Mucosa of stomach (tissue), 1 donor: ENCODE measurements around the gene KRTAP5-8.
"Not testable (repeated sequence)": the region's sequence is repeated elsewhere in the genome, so short reads cannot be mapped to it uniquely, and the experiment has no call there.

ENCODE experiments used
- H3K27me3 ChIP-seq: one replicate; pipeline ENCODE4 v1.7.0; 2013; ENCODE audit warnings: mild to moderate bottlenecking, low read length; ENCODE audit not compliant: control insufficient read depth, insufficient read depth
- H3K36me3 ChIP-seq: one replicate; pipeline ENCODE4 v1.7.0; 2013; ENCODE audit warnings: low read length; ENCODE audit not compliant: control insufficient read depth, insufficient read depth
- H3K4me1 ChIP-seq: one replicate; pipeline ENCODE4 v1.7.0; 2013; ENCODE audit warnings: mild to moderate bottlenecking, low read length; ENCODE audit not compliant: control insufficient read depth, insufficient read depth
- H3K4me3 ChIP-seq: one replicate; pipeline ENCODE4 v1.7.0; 2013; ENCODE audit warnings: low read length
- H3K9ac ChIP-seq: one replicate; pipeline ENCODE4 v1.7.0; 2013; ENCODE audit warnings: mild to moderate bottlenecking, low read length, moderate library complexity
- H3K9me3 ChIP-seq: one replicate; pipeline ENCODE4 v1.7.0; 2013; ENCODE audit warnings: mild to moderate bottlenecking, low read length, moderate library complexity; ENCODE audit not compliant: control insufficient read depth
- donor health status: Pancreatic carcinoma.

The KRTAP5-8 gene

DNA sequence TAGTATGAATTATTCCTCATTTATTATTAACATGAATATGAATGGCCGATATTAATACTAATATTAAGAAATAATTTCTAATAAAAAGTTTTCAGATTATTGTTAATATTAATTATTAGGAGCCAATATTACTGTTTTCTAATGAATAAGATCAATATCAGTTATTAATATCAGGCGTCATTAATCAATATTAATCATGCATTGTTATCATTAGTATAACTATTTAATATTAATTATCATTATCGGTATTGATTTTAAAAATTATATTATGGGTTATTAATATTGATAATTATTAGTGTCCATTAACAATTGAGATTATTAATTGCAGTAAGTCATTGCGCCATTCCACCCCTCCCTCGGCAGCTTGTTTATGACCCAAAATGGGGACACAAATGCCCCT lies 47.8 kb downstream of the KRTAP5-8 start:
- not testable (repeated sequence) for H3K36me3 ChIP-seq, H3K4me3 ChIP-seq, H3K9ac ChIP-seq, H3K27me3 ChIP-seq, H3K4me1 ChIP-seq, H3K9me3 ChIP-seq

DNA sequence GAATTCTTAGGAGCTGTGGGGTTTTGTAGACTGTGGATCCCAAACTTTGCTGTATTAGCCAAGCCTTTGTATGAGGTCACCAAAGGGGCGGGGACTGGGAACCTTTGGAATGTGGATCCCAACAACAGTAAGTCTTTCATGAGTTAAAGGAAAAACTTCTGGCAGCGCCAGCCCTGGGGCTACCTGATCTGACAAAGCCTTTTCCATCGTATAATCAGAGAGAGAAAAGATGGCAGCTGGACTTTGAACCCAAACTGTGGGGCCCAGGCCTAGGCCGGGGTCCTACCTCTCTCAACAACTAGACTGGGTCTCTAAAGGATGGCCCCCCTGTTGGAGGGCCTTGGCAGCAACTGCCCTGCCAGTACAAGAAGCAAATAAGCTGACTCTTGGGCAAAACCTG lies 50.5 kb downstream of the KRTAP5-8 start:
- H3K4me3 ChIP-seq, H3K9me3 ChIP-seq, H3K9ac ChIP-seq, H3K4me1 ChIP-seq, H3K27me3 ChIP-seq, H3K36me3 ChIP-seq: not testable (repeated sequence)
